ENCODE results near the gene GRHL1. TPM values are rescaled to one million over a fixed set of nuclear protein-coding genes. Genes with fewer than 3 reads are reported as not detected.
A peak's percentile ranks its signal among the peaks of the same experiment; 100 is the strongest.
"Not testable (repeated sequence)": the region's sequence is repeated elsewhere in the genome, so short reads cannot be mapped to it uniquely, and the experiment has no call there.

The GRHL1 gene
- total and polyA plus RNA-seq, 5 experiments from 2014 or later = 0.05 to 0.47 TPM; not detected in 3

- Mint-ChIP-seq H3K36me3 (no peaks in the 10 kb centered on the region), H3K4me1 (peaks cover 18 to 61% (median 31%) of the 10 kb centered on the region in 4 donors), H3K4me3 (peak overlapping the region in 2 of 10 donors; percentile 71 to 76), H3K27me3 (no peaks in the 10 kb centered on the region), H3K27ac (peak overlapping the region in 2 of 10 donors; percentile 67 to 92), H3K9me3 (no peaks in the 10 kb centered on the region)
- DNase-seq (no peak), ATAC-seq (no peak)
- POLR2A ChIA-PET = interaction anchor here (6.1 kb wide), 1 partner anchor 13 kb away, joined by 53 read pairs; the partner anchor contains the start of gene KLF11
Observed at GRCh38 chr2:10030311-10030736, 78.8 kb downstream of the GRHL1 start.

GRCh38 chr2:10030798-10031197 lies 79.3 kb downstream of the GRHL1 start:
- peaks cover 18 to 64% (median 33%) of the 10 kb centered on the region in 4 donors for H3K4me1 Mint-ChIP-seq
- H3K27ac Mint-ChIP-seq = peak overlapping the region in 1 of 10 donors; percentile 92
- peak in 1 of 10 donors; percentile 13 for DNase-seq
- not testable (repeated sequence) for H3K27me3 Mint-ChIP-seq, H3K36me3 Mint-ChIP-seq, H3K9me3 Mint-ChIP-seq, ATAC-seq
- POLR2A ChIA-PET = interaction anchor here (6.1 kb wide), 1 partner anchor 13 kb away, joined by 53 read pairs; the partner anchor contains the start of gene KLF11
- peak overlapping the region in 1 of 10 donors; percentile 76 for H3K4me3 Mint-ChIP-seq

- H3K36me3 Mint-ChIP-seq = no peaks in the 10 kb centered on the region
- no peak for ATAC-seq
- H3K4me3 Mint-ChIP-seq = no peak overlapping the region
- no peaks in the 10 kb centered on the region for H3K27me3 Mint-ChIP-seq
- H3K9me3 Mint-ChIP-seq = no peaks in the 10 kb centered on the region
- POLR2A ChIA-PET = interaction anchor here (6.1 kb wide), 1 partner anchor 11 kb away, joined by 53 read pairs; the partner anchor contains the start of gene KLF11
- peaks cover 16 to 66% (median 33%) of the 10 kb centered on the region in 4 donors for H3K4me1 Mint-ChIP-seq
- DNase-seq = peak in 1 of 10 donors; percentile 24
- H3K27ac Mint-ChIP-seq = peak overlapping the region in 4 of 10 donors; percentile 14 to 65 (median 28)
Observed at GRCh38 chr2:10031886-10032745, 80.6 kb downstream of the GRHL1 start.

- H3K27me3 Mint-ChIP-seq = no peaks in the 10 kb centered on the region
- H3K9me3 Mint-ChIP-seq = no peaks in the 10 kb centered on the region
- H3K4me3 Mint-ChIP-seq = no peak overlapping the region
- no peaks in the 10 kb centered on the region for H3K36me3 Mint-ChIP-seq
- H3K27ac Mint-ChIP-seq = no peak overlapping the region
- DNase-seq (no peak), ATAC-seq (no peak)
- POLR2A ChIA-PET = interaction anchor here (1.2 kb wide), 1 partner anchor 10 kb away, joined by 3 read pairs; no protein-coding TSS in a partner anchor
- peaks cover 14 to 61% (median 31%) of the 10 kb centered on the region in 4 donors for H3K4me1 Mint-ChIP-seq
Observed at GRCh38 chr2:10032746-10033105, 81.2 kb downstream of the GRHL1 start.

GRCh38 chr2:10033251-10034006 lies 81.9 kb downstream of the GRHL1 start:
- DNase-seq (peak in 1 of 10 donors; percentile 63), ATAC-seq (no peak)
- Mint-ChIP-seq H3K36me3 (no peaks in the 10 kb centered on the region), H3K9me3 (no peaks in the 10 kb centered on the region), H3K4me3 (no peak overlapping the region), H3K4me1 (peaks cover 11 to 56% (median 27%) of the 10 kb centered on the region in 4 donors), H3K27ac (peak overlapping the region in 1 of 10 donors; percentile 73), H3K27me3 (no peaks in the 10 kb centered on the region)
- POLR2A ChIA-PET = interaction anchor here (1.0 to 1.2 kb wide), 2 partner anchors 9 to 10 kb away, joined by 3 read pairs; partner anchors contain the start of gene KLF11

- Mint-ChIP-seq H3K4me3 (peak overlapping the region in 1 of 10 donors; percentile 2), H3K27ac (peak overlapping the region in 2 of 10 donors; percentile 56 to 86), H3K9me3 (no peaks in the 10 kb centered on the region), H3K36me3 (no peaks in the 10 kb centered on the region), H3K4me1 (peaks cover 9 to 47% (median 16%) of the 10 kb centered on the region in 4 donors), H3K27me3 (no peaks in the 10 kb centered on the region)
- no peak for DNase-seq
- no peak for ATAC-seq
- POLR2A ChIA-PET = interaction anchor here (1.0 kb wide), 1 partner anchor 9 kb away, joined by 3 read pairs; the partner anchor contains the start of gene KLF11
Observed at GRCh38 chr2:10034333-10035052, 83.0 kb downstream of the GRHL1 start.

- POLR2A ChIA-PET = no interaction called here
- H3K4me1 Mint-ChIP-seq = peaks cover 5 to 42% (median 11%) of the 10 kb centered on the region in 4 donors
- no peaks in the 10 kb centered on the region for H3K36me3 Mint-ChIP-seq
- peak overlapping the region in 3 of 10 donors; percentile 51 to 86 (median 62) for H3K27ac Mint-ChIP-seq
- no peak overlapping the region for H3K4me3 Mint-ChIP-seq
- DNase-seq = no peak
- no peaks in the 10 kb centered on the region for H3K9me3 Mint-ChIP-seq
- H3K27me3 Mint-ChIP-seq = no peaks in the 10 kb centered on the region
- no peak for ATAC-seq
Observed at GRCh38 chr2:10035053-10035422, 83.5 kb downstream of the GRHL1 start.

- peak in 1 of 10 donors; percentile 10 for DNase-seq
- no peaks in the 10 kb centered on the region for H3K36me3 Mint-ChIP-seq
- no peaks in the 10 kb centered on the region for H3K9me3 Mint-ChIP-seq
- POLR2A ChIA-PET = no interaction called here
- H3K27ac Mint-ChIP-seq = peak overlapping the region in 2 of 10 donors; percentile 49 to 60
- H3K27me3 Mint-ChIP-seq = no peaks in the 10 kb centered on the region
- H3K4me1 Mint-ChIP-seq = peaks cover 0 to 38% (median 5%) of the 10 kb centered on the region in 4 donors
- no peak overlapping the region for H3K4me3 Mint-ChIP-seq
- no peak for ATAC-seq
Observed at GRCh38 chr2:10035633-10036032, 84.1 kb downstream of the GRHL1 start.

GRCh38 chr2:10036095-10036884 lies 84.8 kb downstream of the GRHL1 start:
- Mint-ChIP-seq H3K36me3 (no peaks in the 10 kb centered on the region), H3K27me3 (no peaks in the 10 kb centered on the region), H3K9me3 (no peaks in the 10 kb centered on the region), H3K4me3 (no peak overlapping the region), H3K27ac (peak overlapping the region in 3 of 10 donors; percentile 24 to 73 (median 60)), H3K4me1 (peaks cover under 1 to 36% (median 5%) of the 10 kb centered on the region in 4 donors)
- DNase-seq (peak in 9 of 10 donors; percentile 14 to 68 (median 28)), ATAC-seq (peak; percentile 90 to 93)
- POLR2A ChIA-PET = interaction anchor here (0.7 kb wide), 1 partner anchor 21 kb away, joined by 6 read pairs; no protein-coding TSS in a partner anchor

- POLR2A ChIA-PET = interaction anchor here (1.4 kb wide), 1 partner anchor 9 kb away, joined by 5 read pairs; no protein-coding TSS in a partner anchor
- Mint-ChIP-seq H3K4me3 (no peak overlapping the region), H3K27me3 (no peaks in the 10 kb centered on the region), H3K9me3 (no peaks in the 10 kb centered on the region), H3K36me3 (no peaks in the 10 kb centered on the region), H3K27ac (no peak overlapping the region), H3K4me1 (peaks cover 7 to 41% (median 19%) of the 10 kb centered on the region in 4 donors)
- DNase-seq = peak in 1 of 10 donors; percentile 6
- no peak for ATAC-seq
Observed at GRCh38 chr2:10038123-10038522, 86.6 kb downstream of the GRHL1 start.

GRCh38 chr2:10038716-10039115 lies 87.2 kb downstream of the GRHL1 start:
- Mint-ChIP-seq H3K27me3 (no peaks in the 10 kb centered on the region), H3K9me3 (no peaks in the 10 kb centered on the region)

More at GRCh38 chr2:10038716-10039115, 87.2 kb downstream of the GRHL1 start:
- H3K4me3 Mint-ChIP-seq = no peak overlapping the region
- H3K27ac Mint-ChIP-seq = no peak overlapping the region
- ATAC-seq (no peak), DNase-seq (no peak)
- no peaks in the 10 kb centered on the region for H3K36me3 Mint-ChIP-seq
- POLR2A ChIA-PET = interaction anchor here (1.4 kb wide), 1 partner anchor 10 kb away, joined by 5 read pairs; no protein-coding TSS in a partner anchor
- H3K4me1 Mint-ChIP-seq = peaks cover 7 to 39% (median 19%) of the 10 kb centered on the region in 4 donors

Data from naive thymus-derived CD8-positive, alpha-beta T cell (primary cell).